ENCODE measurements around the gene C2orf81. TPM values are rescaled to one million over a fixed set of nuclear protein-coding genes. Genes with fewer than 3 reads are reported as not detected.

The C2orf81 gene
- total RNA-seq, 3 donors from 2014 or later: 1.3 to 1.4 (median 1.4) TPM

DNA sequence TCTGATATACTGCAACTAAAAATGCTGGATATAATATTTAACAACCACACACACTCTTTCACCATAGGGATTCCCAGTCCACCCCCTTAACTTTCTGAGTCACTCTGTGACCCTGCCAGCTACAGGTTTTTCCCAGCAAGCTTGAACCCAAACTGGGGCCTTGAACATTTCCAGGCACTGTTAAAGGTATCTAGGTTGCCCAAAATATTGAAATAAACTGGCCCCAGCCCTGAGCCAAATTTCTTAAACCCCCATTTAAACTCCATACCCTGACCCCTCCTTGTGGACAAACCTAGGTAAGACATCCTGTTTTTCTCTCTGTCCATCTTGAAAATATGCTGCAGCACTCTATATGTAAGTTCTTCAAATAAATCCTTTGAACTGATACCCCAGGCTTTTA, 21.6 kb downstream of the C2orf81 start:
- ATAC-seq (peak in 1 of 2 donors; percentile 55), DNase-seq (no peak)
- Mint-ChIP-seq H3K9me3 (no peaks in the 10 kb centered on the region), H3K4me3 (no peak overlapping the region), H3K27me3 (ENCODE audit: low read depth) (peaks cover 4% of the 10 kb centered on the region), H3K4me1 (ENCODE audit: low read depth) (no peaks in the 10 kb centered on the region), H3K36me3 (ENCODE audit: insufficient read depth) (no peaks in the 10 kb centered on the region)

DNA sequence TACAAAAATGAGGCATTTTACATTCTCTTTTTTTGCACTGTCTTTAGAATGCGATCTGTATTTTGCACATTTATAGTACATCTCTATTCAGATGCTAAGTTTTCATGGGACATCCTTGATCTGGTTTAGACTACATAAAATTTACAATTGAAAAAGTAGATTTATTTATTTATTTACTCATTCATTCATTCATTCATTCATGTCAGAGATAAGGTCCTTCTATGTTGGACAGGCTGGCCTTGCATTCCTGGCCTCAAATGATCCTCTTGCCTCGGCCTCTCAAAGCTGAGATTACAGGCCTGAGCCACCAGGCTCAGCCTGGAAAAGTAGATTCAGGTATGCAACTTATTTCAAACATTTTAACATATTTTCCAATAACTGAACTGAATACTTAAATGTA, 25.3 kb downstream of the C2orf81 start:
- DNase-seq (no peak), ATAC-seq (no peak)
- H3K4me3 Mint-ChIP-seq: no peak overlapping the region
- no peaks in the 10 kb centered on the region for H3K9me3 Mint-ChIP-seq
- H3K4me1 Mint-ChIP-seq (ENCODE audit: low read depth): no peaks in the 10 kb centered on the region
- H3K27me3 Mint-ChIP-seq (ENCODE audit: low read depth): peaks cover 5% of the 10 kb centered on the region
- H3K36me3 Mint-ChIP-seq (ENCODE audit: insufficient read depth): no peaks in the 10 kb centered on the region

GRCh38 chr2:74393525-74393924, 27.9 kb downstream of the C2orf81 start:
- H3K9me3 Mint-ChIP-seq: no peaks in the 10 kb centered on the region

GRCh38 chr2:74392449-74392743, 29.0 kb downstream of the C2orf81 start:
- Mint-ChIP-seq H3K4me1 (ENCODE audit: low read depth) (no peaks in the 10 kb centered on the region), H3K4me3 (no peak overlapping the region), H3K9me3 (no peaks in the 10 kb centered on the region), H3K36me3 (ENCODE audit: insufficient read depth) (no peaks in the 10 kb centered on the region), H3K27me3 (ENCODE audit: low read depth) (peaks cover 5% of the 10 kb centered on the region)
- ATAC-seq (no peak), DNase-seq (no peak)

More at GRCh38 chr2:74393525-74393924, 27.9 kb downstream of the C2orf81 start:
- Mint-ChIP-seq H3K4me3 (no peak overlapping the region), H3K27me3 (ENCODE audit: low read depth) (peaks cover 5% of the 10 kb centered on the region), H3K4me1 (ENCODE audit: low read depth) (no peaks in the 10 kb centered on the region), H3K36me3 (ENCODE audit: insufficient read depth) (no peaks in the 10 kb centered on the region)
- DNase-seq: no peak
- no peak for ATAC-seq

DNA sequence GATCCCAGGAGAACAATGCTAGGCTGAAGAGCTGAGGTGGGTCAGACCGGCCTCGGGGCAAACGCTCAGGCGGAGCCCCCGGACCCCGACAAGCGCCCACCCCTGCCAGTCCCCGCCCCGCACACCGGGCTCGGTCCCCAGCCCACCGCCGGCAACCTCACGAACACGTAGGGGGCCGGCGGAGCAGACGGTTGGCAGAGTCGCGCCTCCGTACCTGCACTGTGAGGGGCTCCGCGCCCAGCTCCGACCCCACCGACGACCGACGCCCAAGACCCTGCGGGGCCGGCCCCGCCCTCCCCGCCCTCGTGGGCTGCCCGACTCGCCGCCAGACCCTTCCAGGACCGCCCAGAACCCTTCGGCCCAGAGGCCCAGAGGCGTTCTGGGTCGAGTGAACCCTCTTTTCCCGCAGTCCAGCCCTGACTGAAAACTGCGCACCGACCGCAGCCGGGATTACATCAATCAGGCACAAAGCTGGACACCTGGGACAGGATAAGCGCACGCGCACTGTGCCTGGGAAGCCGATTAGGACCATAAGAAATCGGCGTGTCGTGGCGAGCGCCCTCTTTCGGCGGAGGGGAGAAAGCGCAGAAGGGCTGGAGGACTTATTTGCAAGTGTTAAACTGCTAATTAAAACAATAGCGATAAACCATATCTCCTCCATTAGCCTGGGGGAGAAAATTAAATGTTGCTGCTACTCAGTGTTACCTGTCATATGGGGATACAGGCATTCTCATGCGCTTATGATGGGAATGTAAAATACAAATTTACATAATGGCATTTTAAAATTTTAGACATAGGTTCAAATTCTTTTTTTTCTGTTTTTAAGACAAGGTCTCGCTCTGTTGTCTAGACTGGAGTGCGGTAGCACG, 29.6 kb downstream of the C2orf81 start:
- Mint-ChIP-seq H3K4me1 (ENCODE audit: low read depth) (no peaks in the 10 kb centered on the region), H3K36me3 (ENCODE audit: insufficient read depth) (no peaks in the 10 kb centered on the region), H3K27me3 (ENCODE audit: low read depth) (peaks cover 5% of the 10 kb centered on the region), H3K9me3 (no peaks in the 10 kb centered on the region), H3K4me3 (no peak overlapping the region)
- ATAC-seq (peak; percentile 92 to 94), DNase-seq (peak; percentile 95)

GRCh38 chr2:74391209-74391579, 30.2 kb downstream of the C2orf81 start:
- Mint-ChIP-seq H3K9me3 (no peaks in the 10 kb centered on the region), H3K27me3 (ENCODE audit: low read depth) (peaks cover 5% of the 10 kb centered on the region), H3K4me1 (ENCODE audit: low read depth) (no peaks in the 10 kb centered on the region), H3K4me3 (no peak overlapping the region), H3K36me3 (ENCODE audit: insufficient read depth) (no peaks in the 10 kb centered on the region)
- DNase-seq: no peak
- ATAC-seq: peak in 1 of 2 donors; percentile 49

GRCh38 chr2:74390606-74391005, 30.8 kb downstream of the C2orf81 start:
- no peak for DNase-seq
- no peaks in the 10 kb centered on the region for H3K9me3 Mint-ChIP-seq
- no peaks in the 10 kb centered on the region for H3K4me1 Mint-ChIP-seq (ENCODE audit: low read depth)
- no peak overlapping the region for H3K4me3 Mint-ChIP-seq
- peaks cover 5% of the 10 kb centered on the region for H3K27me3 Mint-ChIP-seq (ENCODE audit: low read depth)
- no peaks in the 10 kb centered on the region for H3K36me3 Mint-ChIP-seq (ENCODE audit: insufficient read depth)
- no peak for ATAC-seq

- Mint-ChIP-seq H3K36me3 (ENCODE audit: insufficient read depth) (peaks cover 4% of the 10 kb centered on the region), H3K4me1 (ENCODE audit: low read depth) (no peaks in the 10 kb centered on the region), H3K4me3 (no peak overlapping the region), H3K9me3 (no peaks in the 10 kb centered on the region), H3K27me3 (ENCODE audit: low read depth) (no peaks in the 10 kb centered on the region)
- ATAC-seq: no peak
- no peak for DNase-seq
These were observed 34.1 kb downstream of the C2orf81 start for GRCh38 chr2:74387346-74387745.

DNA sequence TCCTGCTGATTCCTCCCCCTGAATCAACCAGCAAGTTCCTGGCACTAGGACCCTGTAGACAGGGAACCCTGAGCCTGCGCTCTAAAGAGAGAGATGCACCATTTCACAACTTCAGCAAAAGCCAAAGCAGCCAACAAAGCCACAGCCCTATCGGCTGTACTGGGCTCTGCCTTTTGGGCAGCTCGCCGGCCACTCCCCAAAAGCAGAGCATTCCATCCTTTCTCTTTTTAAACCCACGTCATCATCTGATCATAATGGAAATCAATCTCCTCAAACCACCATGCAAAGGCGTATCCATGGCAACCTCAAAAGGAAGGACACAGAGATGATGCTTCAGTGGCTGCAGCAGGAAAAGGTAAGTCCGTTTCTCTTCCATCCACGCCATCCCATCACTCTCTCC, 36.0 kb downstream of the C2orf81 start:
- Mint-ChIP-seq H3K36me3 (ENCODE audit: insufficient read depth) (peaks cover 11% of the 10 kb centered on the region), H3K9me3 (no peaks in the 10 kb centered on the region), H3K27me3 (ENCODE audit: low read depth) (no peaks in the 10 kb centered on the region), H3K4me1 (ENCODE audit: low read depth) (peaks cover 16% of the 10 kb centered on the region), H3K4me3 (no peak overlapping the region)
- DNase-seq (no peak), ATAC-seq (no peak)

- DNase-seq (no peak), ATAC-seq (no peak)
- Mint-ChIP-seq H3K27me3 (ENCODE audit: low read depth) (no peaks in the 10 kb centered on the region), H3K9me3 (no peaks in the 10 kb centered on the region), H3K4me3 (no peak overlapping the region), H3K4me1 (ENCODE audit: low read depth) (peaks cover 28% of the 10 kb centered on the region), H3K36me3 (ENCODE audit: insufficient read depth) (peaks cover 11% of the 10 kb centered on the region)
These were observed 37.4 kb downstream of the C2orf81 start for GRCh38 chr2:74384051-74384450.

DNA sequence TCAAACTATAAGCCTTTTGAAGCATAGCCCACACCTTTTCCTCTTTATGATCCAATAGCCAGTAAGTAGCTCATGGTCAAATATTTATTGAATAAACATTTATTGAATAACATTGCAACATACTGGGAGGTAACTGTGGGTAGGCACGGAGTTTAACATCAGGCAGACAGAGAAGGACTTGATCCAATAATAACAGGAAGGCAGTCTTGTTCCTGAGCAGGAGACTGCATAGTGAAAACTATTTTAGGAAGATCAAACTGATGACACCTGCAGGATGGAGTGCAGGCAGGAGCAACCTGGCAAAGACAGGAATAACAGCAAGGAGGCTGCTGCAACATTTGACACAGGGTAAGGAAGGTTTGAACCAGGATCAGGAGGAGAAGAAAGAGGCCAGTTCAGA, 38.2 kb downstream of the C2orf81 start:
- peaks cover 30% of the 10 kb centered on the region for H3K4me1 Mint-ChIP-seq (ENCODE audit: low read depth)
- no peaks in the 10 kb centered on the region for H3K9me3 Mint-ChIP-seq
- H3K27me3 Mint-ChIP-seq (ENCODE audit: low read depth): no peaks in the 10 kb centered on the region
- peaks cover 15% of the 10 kb centered on the region for H3K36me3 Mint-ChIP-seq (ENCODE audit: insufficient read depth)
- H3K4me3 Mint-ChIP-seq: no peak overlapping the region
- no peak for ATAC-seq
- DNase-seq: no peak

DNA sequence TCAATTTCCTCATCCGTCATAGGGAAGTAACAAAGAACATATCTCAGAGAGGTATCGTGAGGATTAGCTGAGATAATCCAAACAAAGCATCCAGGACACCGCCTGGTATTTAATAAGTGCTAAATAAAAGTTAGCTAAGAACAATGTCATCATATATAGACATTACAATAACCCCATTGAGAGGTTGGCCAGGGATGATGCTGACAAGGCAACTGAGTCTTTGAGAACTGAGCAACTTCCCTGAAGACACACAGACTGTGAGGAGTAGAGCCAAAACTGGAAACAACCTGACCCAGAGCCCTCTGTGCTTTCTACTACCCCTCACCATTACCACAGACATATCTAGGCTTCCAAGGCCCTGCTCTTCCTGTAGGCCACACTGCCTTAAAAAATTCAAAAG, 39.7 kb downstream of the C2orf81 start:
- Mint-ChIP-seq H3K27me3 (ENCODE audit: low read depth) (no peaks in the 10 kb centered on the region), H3K9me3 (no peaks in the 10 kb centered on the region), H3K36me3 (ENCODE audit: insufficient read depth) (peaks cover 24% of the 10 kb centered on the region), H3K4me1 (ENCODE audit: low read depth) (peaks cover 30% of the 10 kb centered on the region), H3K4me3 (no peak overlapping the region)
- no peak for ATAC-seq
- no peak for DNase-seq

DNA sequence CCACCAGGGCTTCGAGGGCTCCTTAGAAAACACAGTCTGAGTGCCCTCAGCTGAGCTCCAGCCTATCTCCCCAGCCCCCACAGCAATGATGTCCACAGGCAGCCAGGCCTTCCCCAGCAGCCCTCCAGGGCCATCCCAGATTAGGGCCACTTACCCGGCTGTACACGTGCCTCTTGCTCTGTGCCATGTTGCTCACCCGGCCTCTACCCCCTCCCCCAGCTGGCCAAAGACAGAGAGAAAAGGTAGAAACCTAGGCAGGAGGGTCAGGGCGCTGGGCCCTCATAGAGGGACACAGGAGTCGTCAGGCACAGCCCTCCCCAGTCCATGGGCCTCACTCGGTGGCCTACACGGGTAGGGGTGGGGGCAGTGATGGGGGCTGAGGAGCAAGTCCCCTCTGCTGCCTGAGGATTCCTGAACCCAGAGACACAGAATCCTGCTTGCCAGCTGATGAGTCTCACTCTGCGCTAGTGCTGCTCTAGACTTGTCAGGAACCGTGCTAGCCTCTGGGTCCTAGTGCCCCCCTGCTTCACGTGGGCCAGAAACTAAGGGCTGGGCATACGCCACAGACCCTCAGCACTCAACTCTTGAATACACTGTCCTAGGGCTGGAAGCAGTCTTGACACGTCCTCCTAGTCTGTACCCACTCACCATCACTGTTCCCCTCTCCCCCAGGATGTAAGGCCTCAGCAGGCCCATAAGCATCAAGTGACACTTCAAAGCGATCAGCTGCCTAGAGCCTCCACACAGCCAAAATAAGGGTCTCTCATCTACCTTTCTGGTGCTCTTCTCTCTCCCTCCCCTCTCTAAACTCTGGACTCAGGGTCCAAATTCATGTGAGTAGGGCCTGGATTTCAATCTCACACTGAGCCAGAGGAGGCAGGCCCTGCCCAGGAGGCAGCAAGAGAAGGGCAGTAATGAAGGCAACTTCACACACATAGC, 41.3 kb downstream of the C2orf81 start, which contains the start of gene DCTN1:
DCTN1 (minus strand) TSS at position 461 of the 939 bp plus-strand sequence; CDS start at position 187, 274 bp downstream.
- Mint-ChIP-seq H3K36me3 (ENCODE audit: insufficient read depth) (peaks cover 29% of the 10 kb centered on the region), H3K4me1 (ENCODE audit: low read depth) (peaks cover 30% of the 10 kb centered on the region), H3K9me3 (no peaks in the 10 kb centered on the region), H3K27me3 (ENCODE audit: low read depth) (no peaks in the 10 kb centered on the region), H3K4me3 (peak within 1 kb of the TSS; percentile 42)
- peak; percentile 15 for DNase-seq
- peak; percentile 58 to 84 for ATAC-seq

- ATAC-seq: no peak
- Mint-ChIP-seq H3K4me3 (no peak overlapping the region), H3K4me1 (ENCODE audit: low read depth) (peaks cover 30% of the 10 kb centered on the region), H3K36me3 (ENCODE audit: insufficient read depth) (peaks cover 25% of the 10 kb centered on the region), H3K27me3 (ENCODE audit: low read depth) (no peaks in the 10 kb centered on the region), H3K9me3 (no peaks in the 10 kb centered on the region)
- no peak for DNase-seq
These were observed 43.4 kb downstream of the C2orf81 start for GRCh38 chr2:74378007-74378406.
